ENCODE results near the gene NDUFS2.

NDUFS2 gene

GRCh38 chr1:161201836-161202712 is at the start of gene NDUFS2:
NDUFS2 (plus strand) TSS chr1:161202367; CDS start chr1:161202386, 19 bp downstream.
- DNase-seq (ENCODE audit: low read depth) = peak; percentile 92

- DNase-seq (ENCODE audit: low read depth) = no peak
These were observed 49.0 kb upstream of the NDUFS2 start for GRCh38 chr1:161153176-161153575.

GRCh38 chr1:161153682-161154337 is 48.4 kb upstream of the NDUFS2 start, which contains the start of gene UFC1:
UFC1 (plus strand) TSS chr1:161153978; CDS start chr1:161153998, 20 bp downstream.
- peak; percentile 66 for DNase-seq (ENCODE audit: low read depth)

GRCh38 chr1:161157867-161158266 is 44.3 kb upstream of the NDUFS2 start:
- no peak for DNase-seq (ENCODE audit: low read depth)

- DNase-seq (ENCODE audit: low read depth) = no peak
These were observed 43.7 kb upstream of the NDUFS2 start for GRCh38 chr1:161158316-161159010.

GRCh38 chr1:161159087-161159912 is 42.9 kb upstream of the NDUFS2 start, which contains the start of gene USP21:
USP21 (plus strand) TSS chr1:161159500; CDS start chr1:161160641, 1,141 bp downstream.
- DNase-seq (ENCODE audit: low read depth) = peak; percentile 86

- no peak for DNase-seq (ENCODE audit: low read depth)
These were observed 42.3 kb upstream of the NDUFS2 start for GRCh38 chr1:161159913-161160243.

- no peak for DNase-seq (ENCODE audit: low read depth)
These were observed 41.5 kb upstream of the NDUFS2 start for GRCh38 chr1:161160671-161161145.

- no peak for DNase-seq (ENCODE audit: low read depth)
These were observed 40.5 kb upstream of the NDUFS2 start for GRCh38 chr1:161161652-161162051.

- DNase-seq (ENCODE audit: low read depth) = no peak
These were observed 40.1 kb upstream of the NDUFS2 start for GRCh38 chr1:161162052-161162451.

GRCh38 chr1:161162806-161163205 is 39.4 kb upstream of the NDUFS2 start:
- DNase-seq (ENCODE audit: low read depth) = no peak

GRCh38 chr1:161163793-161164192 is 38.4 kb upstream of the NDUFS2 start:
- no peak for DNase-seq (ENCODE audit: low read depth)

GRCh38 chr1:161164901-161165610 is 37.1 kb upstream of the NDUFS2 start:
- no peak for DNase-seq (ENCODE audit: low read depth)

GRCh38 chr1:161165742-161166668 is 36.2 kb upstream of the NDUFS2 start, which contains the start of gene PPOX:
PPOX (plus strand) TSS chr1:161166426; CDS start chr1:161166848, 422 bp downstream.
- DNase-seq (ENCODE audit: low read depth) = peak; percentile 83

- DNase-seq (ENCODE audit: low read depth) = no peak
These were observed 35.3 kb upstream of the NDUFS2 start for GRCh38 chr1:161166669-161167548.

GRCh38 chr1:161168906-161169305 is 33.3 kb upstream of the NDUFS2 start:
- no peak for DNase-seq (ENCODE audit: low read depth)

- no peak for DNase-seq (ENCODE audit: low read depth)
These were observed 31.0 kb upstream of the NDUFS2 start for GRCh38 chr1:161171191-161171590.

- no peak for DNase-seq (ENCODE audit: low read depth)
These were observed 30.5 kb upstream of the NDUFS2 start for GRCh38 chr1:161171696-161172095.

- DNase-seq (ENCODE audit: low read depth) = no peak
These were observed 29.8 kb upstream of the NDUFS2 start for GRCh38 chr1:161172349-161172748.

Data from stimulated activated CD8-positive, alpha-beta memory T cell treated with anti-CD3 and anti-CD28 coated beads, Interleukin-15, amount 100 ng/mL, for 1 hour (primary cell).